NCI-H82 (cell line): ENCODE measurements around the gene ELL.

Experiments
- DNase-seq: peaks from one replicate; lab custom pipeline; 2025; lab: John Stamatoyannopoulos, UW

ELL gene

DNA sequence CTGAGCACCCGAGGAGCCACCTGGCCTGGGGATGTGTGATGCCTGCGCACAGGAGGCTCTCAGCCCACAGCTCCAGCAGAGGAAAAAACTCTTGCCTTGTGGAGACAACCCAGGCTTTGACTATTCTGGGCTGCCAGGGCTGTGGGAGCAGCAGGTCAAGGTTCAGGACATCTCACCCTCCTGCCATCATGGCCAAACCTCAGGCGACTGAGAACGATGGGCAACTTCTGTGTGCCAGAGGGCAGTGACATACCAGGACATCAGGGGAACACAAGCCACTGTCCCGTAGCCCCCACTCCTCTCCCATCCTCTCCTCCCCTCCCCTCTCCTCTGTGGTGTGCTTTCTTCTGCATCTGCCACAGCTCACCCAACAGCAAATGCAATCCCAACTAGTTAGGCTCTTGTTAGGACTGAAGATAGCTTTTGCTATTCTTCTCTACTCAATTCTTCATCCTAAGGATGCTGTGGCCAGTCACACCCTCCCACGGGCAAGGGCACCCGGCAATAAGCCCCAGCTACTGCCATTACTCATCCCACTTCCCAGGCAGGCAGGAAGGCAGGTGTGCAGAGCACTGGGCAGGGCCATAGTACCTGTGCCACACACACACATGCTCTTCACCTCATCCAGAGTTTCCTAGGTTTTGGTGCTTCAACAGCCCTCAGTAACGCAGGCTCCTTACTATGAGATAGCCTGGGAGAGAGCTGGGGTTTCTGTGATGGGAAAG, 16.8 kb downstream of the ELL start:
- no peak for DNase-seq

GRCh38 chr19:18503971-18504885, 17.6 kb downstream of the ELL start:
- DNase-seq, result no peak

DNA sequence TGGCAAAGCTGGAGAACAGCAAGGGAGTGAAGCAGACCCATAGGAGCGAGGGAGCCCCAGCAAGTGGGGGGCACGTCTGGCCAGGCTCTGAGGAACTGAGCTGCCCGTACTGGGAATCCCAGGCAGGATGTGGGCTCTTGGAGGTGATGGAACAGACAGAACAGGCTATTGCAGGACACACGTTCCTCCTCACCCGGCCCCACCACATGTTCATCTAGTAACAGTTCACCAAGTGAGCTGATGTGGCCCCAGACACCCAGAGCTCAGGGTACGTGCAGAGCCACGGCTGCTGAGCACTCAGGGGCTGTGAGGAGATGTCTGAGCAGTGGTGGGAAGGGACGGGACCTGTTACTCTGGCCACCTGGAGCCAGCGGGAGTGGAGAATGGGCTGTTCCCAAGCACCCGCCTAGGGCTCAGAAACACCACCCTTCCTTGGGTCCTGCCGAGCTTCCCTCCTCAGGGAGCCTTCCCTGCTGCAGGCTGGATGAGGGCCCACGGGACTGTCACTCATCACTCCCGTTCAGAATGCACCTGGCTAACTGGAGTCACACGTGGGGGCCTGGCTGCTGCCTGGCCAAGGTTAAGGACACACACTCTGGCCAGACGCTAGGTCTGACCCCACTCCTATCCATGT, 18.4 kb downstream of the ELL start:
- no peak for DNase-seq

DNA sequence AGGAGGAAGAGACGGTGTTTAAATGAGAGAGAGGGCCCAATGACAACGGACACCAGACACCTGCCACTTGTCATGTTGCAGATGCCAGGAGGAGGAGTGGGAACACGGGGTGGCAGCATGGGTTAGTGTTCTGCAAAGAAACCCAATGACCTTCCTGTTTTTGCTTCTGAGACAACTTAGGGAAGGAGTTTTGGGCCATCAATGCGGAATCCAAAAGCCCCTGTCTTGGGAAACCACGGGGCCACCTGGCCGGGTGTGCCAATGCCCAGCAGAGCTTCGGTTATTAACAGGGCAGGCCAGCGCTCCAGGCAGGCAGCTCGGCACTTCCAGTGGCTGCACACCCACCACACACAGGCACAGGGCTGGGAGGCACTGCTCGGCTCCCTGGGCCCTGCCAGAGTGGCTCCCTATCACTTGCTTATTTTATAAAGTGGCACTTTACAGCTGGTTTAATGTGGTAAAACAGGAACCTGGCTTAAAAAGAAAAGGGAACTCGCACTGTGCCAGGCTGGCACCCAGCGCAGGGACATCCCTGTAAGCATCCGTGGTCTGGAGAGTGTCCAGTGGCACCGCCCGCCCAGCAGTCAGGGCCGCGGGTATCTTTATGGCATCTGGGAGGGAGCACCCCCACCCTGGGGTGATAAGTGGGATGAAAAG, 19.1 kb downstream of the ELL start:
- no peak for DNase-seq

GRCh38 chr19:18502246-18502637, 19.6 kb downstream of the ELL start:
- no peak for DNase-seq

DNA sequence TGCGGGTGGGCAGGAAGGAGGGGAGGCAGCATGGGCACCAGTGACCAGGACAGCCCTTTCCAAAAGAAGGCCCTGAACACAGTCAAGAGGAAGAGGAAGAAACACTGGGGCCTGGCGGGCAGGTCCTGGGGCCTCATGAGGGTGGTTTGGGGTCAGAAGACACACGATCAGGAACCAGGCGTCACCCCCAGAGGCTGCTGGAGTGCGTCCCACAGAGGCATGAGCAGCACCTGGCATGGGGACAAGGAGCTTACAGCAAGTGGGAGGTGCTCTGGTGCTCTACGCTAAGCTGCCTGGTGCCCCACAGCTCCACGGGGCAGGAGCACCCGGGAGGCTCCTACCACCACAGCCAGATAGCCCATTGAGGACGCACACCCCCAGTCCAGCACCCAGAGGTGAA, 20.0 kb downstream of the ELL start:
- DNase-seq, result no peak

DNA sequence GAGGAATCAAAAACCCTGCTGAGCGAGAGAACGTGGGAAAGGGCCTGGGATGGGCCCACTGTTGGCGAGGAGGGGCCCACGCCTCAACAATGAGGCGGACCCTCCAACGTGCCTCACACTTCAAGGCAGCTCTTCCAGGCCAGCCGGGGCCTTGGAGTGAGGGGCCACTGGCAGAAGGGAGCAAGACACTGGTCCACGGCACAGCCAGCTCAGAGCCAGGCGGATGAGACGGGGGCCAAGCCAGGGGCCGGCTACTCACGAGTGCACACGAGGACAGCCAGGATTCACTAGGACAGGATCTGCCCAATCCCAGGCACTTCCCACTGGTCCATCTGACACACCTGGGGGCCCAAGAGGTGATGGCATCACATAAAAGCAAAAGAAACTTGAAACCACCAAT, 20.5 kb downstream of the ELL start:
- no peak for DNase-seq

- no peak for DNase-seq
These were observed 21.1 kb downstream of the ELL start for GRCh38 chr19:18500799-18501198.

- DNase-seq, result no peak
These were observed 21.5 kb downstream of the ELL start for GRCh38 chr19:18500376-18500775.

- no peak for DNase-seq
These were observed 22.7 kb downstream of the ELL start for GRCh38 chr19:18499055-18499775.

- DNase-seq, result no peak
These were observed 25.0 kb downstream of the ELL start for GRCh38 chr19:18496980-18497256.

GRCh38 chr19:18496167-18496979, 25.5 kb downstream of the ELL start:
- no peak for DNase-seq

DNA sequence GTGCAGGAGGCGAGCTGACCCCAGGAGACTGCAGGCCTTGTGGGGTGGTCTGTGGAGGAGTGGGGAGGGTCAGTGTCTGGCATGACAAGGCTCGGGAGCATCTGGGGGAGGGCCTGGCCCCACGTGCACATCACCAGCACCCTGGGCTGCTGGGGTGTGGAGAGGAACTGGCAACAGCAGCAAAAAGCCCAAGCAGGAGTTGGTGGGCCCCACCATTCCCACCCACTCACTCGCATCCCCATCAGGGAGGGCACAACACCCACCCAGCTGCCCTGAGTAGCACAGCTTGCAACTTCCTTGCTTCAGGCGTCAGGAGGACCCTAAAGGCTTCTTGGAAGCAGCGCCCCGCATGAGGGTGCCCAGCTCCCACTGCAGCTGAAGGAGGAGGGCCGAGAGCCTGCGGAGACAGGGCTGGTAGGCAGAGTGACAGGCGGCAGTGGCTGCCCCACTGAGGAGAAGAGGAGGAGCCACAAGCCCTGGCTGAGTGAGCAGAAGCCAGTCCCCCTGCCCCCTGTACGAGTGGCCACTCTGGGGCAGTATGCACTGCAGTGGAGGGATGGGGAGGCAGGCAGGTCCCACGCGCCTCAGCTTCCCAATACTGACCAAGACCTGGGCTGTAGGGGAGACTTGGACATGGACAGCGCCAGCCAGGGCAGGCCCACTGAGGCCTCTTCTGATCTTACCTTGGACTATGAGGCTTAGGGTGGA, 26.5 kb downstream of the ELL start:
- DNase-seq, result no peak

GRCh38 chr19:18494267-18494607, 27.6 kb downstream of the ELL start:
- DNase-seq, result no peak

DNA sequence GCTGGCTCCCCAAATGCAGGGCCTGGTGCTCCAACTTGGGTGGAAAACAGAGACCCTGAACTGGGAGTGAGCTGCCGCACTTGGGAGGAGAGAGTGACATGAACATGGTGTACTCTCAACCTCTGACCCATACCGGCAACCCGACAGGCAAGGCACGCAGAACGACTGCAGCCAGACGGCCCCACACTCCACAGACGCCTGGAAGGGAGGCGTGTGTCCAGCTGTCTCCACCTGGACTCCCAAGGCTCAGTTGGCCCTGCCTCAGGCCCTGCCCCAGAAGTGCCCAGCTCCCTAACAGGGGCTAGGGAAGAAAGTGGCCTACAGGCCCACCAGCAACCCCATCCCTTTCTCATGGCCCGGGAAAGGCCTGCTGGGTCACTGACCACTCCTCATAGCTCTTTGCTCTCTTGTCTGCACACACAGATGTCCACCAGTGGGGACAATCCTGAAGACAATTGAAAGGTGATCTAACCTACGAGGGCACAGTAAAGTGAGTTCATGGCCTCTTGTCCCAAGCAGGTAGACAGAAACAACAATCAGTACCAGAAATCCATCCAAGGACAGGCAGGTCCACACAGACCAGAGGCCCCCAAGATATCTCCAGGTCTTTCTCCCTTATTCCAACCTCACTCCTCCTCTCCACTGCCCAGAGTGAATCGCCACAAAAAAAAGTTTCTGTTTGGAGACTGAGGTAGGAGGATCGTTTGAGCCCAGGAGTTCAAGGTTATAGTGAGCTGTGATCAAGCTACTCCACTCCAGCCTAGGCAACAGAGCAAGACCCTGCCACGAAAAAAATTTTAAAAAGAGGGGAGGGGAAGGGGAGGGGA, 28.2 kb downstream of the ELL start:
- DNase-seq, result no peak

GRCh38 chr19:18491995-18492953, 29.6 kb downstream of the ELL start:
- no peak for DNase-seq

GRCh38 chr19:18490728-18491127, 31.1 kb downstream of the ELL start:
- DNase-seq, result no peak

DNA sequence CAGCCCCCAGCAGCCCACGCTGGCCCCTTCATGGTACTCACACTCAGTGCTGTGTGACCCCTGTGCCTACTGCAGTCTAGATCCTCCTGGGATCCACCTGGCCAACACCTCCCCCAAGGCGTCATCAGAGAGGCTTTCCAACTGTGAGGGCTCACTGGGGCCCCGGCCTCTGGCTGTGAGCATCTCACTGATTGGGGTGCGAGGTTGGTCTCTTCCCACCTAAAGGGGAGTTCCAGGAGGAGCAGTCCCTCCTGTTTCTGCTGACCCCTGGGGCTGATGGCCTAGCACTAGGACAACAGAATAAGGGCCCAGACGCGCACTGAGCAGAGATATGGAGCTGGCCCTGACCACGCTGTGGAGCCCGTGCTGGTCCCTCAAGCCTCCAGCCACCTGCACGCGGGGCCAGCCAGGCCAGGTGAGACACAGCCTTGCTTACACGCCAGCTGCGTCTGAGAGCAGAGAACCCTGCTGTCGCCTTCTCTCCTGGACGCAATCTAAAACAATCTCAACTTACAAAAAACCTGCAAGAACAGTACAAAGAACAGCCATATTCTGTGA, 32.2 kb downstream of the ELL start:
- DNase-seq, result no peak
